LNCAP (cell line): ENCODE data around the gene RPAP3.

Source experiments
- TF ChIP-seq, protein P1 (sequence below): fragments of 450-650 bp; IDR thresholded peaks from 2 replicates; pipeline ENCODE4 v1.5.1; 2017; ENCODE audit warnings: mild to moderate bottlenecking

Gene RPAP3

GRCh38 chr12:47725091-47725772 lies 19.4 kb upstream of the RPAP3 start, which contains the start of gene ENDOU:
Gene ENDOU, minus strand, starts transcription at chr12:47725490. Its CDS starts 77 bp downstream, at chr12:47725413.
- TF ChIP-seq, protein P1, sequence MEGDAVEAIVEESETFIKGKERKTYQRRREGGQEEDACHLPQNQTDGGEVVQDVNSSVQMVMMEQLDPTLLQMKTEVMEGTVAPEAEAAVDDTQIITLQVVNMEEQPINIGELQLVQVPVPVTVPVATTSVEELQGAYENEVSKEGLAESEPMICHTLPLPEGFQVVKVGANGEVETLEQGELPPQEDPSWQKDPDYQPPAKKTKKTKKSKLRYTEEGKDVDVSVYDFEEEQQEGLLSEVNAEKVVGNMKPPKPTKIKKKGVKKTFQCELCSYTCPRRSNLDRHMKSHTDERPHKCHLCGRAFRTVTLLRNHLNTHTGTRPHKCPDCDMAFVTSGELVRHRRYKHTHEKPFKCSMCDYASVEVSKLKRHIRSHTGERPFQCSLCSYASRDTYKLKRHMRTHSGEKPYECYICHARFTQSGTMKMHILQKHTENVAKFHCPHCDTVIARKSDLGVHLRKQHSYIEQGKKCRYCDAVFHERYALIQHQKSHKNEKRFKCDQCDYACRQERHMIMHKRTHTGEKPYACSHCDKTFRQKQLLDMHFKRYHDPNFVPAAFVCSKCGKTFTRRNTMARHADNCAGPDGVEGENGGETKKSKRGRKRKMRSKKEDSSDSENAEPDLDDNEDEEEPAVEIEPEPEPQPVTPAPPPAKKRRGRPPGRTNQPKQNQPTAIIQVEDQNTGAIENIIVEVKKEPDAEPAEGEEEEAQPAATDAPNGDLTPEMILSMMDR, result no peak

DNA sequence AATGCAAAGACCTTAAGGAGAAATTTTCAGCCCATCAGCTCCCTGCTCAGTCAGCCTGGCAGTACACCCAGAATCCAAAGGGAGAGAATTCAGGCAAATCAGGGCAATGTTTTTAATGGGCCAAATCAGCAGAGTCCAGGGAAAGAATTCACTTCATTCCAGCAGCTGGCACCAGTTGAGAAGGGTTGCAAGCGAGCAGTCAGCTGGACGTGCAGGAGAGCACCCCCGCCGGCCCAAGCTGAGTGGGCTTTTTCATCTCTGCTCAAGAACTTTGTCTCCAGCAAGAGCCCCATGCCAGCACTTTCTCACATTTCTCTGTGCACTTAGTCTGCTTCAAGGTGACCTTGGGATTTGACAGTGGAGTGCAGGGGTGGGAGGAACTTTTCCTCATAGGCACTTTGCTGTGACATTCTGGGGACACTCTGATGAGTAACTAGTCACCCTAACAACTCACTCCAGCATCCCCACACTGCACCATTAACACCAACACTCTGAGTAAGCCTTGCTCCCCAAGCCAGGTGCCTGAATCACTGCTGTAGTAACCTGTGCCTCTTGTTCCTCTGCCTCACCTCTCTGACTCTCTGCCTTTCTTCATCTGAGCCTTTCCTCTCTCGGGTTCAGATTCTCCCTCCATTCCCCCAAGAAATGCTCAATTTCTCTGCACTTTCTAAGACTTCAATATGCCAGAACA lies 17.3 kb upstream of the RPAP3 start:
- TF ChIP-seq, protein P1, result no peak

DNA sequence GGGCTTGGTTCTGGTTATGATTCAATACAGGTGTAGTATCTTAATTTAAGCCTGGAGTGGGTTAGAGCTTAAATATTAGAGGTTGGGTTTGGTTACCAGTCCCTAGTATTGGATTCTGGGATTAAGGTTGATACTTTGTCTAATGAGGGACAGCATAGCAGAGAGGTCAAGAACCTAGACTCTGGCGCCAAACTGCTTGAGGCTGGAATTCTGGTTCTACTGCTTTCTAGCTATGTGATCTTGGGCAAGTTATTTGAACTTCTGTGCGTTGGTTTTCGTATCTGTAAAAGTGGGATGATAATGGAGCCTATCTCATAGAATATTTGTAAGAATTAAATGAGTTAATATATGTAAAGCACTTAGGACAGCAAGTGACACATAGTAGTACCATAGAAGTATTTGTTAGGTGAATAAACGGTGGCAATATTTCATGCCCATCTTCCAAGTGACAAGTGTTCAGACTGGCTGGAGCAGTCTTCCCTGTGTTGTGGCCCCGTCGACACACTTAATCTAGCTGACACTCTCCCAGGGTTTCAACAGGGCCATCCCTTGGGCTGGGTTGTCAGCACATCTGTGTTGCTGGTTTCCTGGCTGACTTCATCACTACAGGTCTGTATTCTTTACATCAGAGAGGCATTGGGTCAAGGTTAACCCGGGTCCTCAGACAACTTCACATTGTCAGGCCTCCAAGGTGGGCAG lies 16.5 kb upstream of the RPAP3 start:
- TF ChIP-seq, protein P1, result no peak

- TF ChIP-seq, protein P1, result no peak
Measured at GRCh38 chr12:47721431-47721973, 15.7 kb upstream of the RPAP3 start.

GRCh38 chr12:47718531-47718930 lies 12.7 kb upstream of the RPAP3 start:
- TF ChIP-seq, protein P1, result no peak

- TF ChIP-seq, protein P1, result peak; percentile 93
Measured at GRCh38 chr12:47717443-47718193, 11.8 kb upstream of the RPAP3 start.

DNA sequence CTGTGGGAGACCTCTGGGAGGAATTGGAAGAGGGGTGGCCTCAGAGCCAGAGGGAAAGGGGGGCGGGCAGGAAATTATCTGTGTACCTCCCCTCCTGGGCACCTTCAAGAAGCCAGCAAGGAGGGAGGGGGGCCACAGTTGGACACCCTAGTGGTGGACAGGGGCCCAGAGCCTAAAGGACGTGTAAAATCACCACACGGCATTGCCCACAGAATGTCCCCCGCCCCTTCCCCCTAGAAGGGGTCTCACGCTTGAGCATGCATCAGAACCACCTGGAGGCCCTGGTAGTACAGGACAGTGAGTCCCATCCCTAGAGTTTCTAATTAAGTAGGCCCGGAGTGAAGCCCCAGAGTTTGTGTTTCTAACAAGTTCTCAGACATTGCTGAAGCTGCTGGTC lies 11.2 kb upstream of the RPAP3 start:
- TF ChIP-seq, protein P1, result no peak
